Adrenal gland (tissue), 12 donors: ENCODE measurements around the gene SULF2. TPM values are rescaled to one million over a fixed set of nuclear protein-coding genes. Genes with fewer than 3 reads are reported as not detected.

Experiments used
- DNase-seq, 7 donors: peaks; one replicate each; pipeline ENCODE4 v3.0.0-alpha.2; 2019 to 2020
- H3K27ac ChIP-seq, 5 donors: fragments of 200-600 bp; sonication (generic) in 4 of 5; 1 replicate in 3 of 5; 2 replicates in 2 of 5; pipeline versions ENCODE4 v1.5.1 to v1.8.0; 2016 to 2020; ENCODE audit warnings: mild to moderate bottlenecking in 1 of 5
- H3K27me3 ChIP-seq: fragments of 200-600 bp; 2 replicates; pipeline ENCODE4 v1.8.0; 2021
- H3K36me3 ChIP-seq, 2 donors: fragments of 200-600 bp; replicated peaks in 1 of 2; 1 replicate in 1 of 2; 2 replicates in 1 of 2; pipeline versions ENCODE4 v1.5.1 to v1.8.0; 2018 to 2022
- H3K4me1 ChIP-seq, 2 donors: fragments of 200-600 bp; replicated peaks in 1 of 2; 1 replicate in 1 of 2; 2 replicates in 1 of 2; pipeline versions ENCODE4 v1.5.1 to v1.8.0; 2018 to 2021
- H3K4me3 ChIP-seq, 4 donors: fragments of 200-600 bp; sonication (generic) in 3 of 4; one replicate each; pipeline ENCODE4 v1.5.1; 2016 to 2018
- H3K9me3 ChIP-seq, 3 donors: fragments of 200-600 bp; sonication (generic) in 1 of 3; replicated peaks in 1 of 3; 1 replicate in 2 of 3; 2 replicates in 1 of 3; pipeline versions ENCODE4 v1.5.1 to v1.8.0; 2016 to 2021
- CTCF ChIP-seq, 6 experiments: fragments of 450-650 bp in 4 of 6; fragments of 200-600 bp in 2 of 6; sonication (generic) in 1 of 6; IDR thresholded peaks; 1 replicate in 5 of 6; 2 replicates in 1 of 6; pipeline versions ENCODE4 v1.5.1 to v1.8.0; 2016 to 2021; ENCODE audit warnings: antibody characterized with exemption in 6 of 6, mild to moderate bottlenecking in 2 of 6, moderate library complexity in 1 of 6
- POLR2A ChIP-seq, 2 donors: fragments of 450-650 bp; IDR thresholded peaks; one replicate each; pipeline ENCODE4 v1.6.1; 2017; ENCODE audit warnings: antibody characterized with exemption in 2 of 2, mild to moderate bottlenecking in 2 of 2, moderate library complexity in 1 of 2
- WGBS, 4 donors: extraction: QIAGEN DNeasy Blood & Tissue Kit in 2 of 4; methylation state at CpG; one replicate each; pipeline versions ENCODE4 v1.1.5 to v1.1.7; 2013 to 2017; 5-methylcytosine and 5-hydroxymethylcytosine counted together
- intact Hi-C, 2 donors: fragments of 100-400 bp; cut with DNase I; formaldehyde crosslinking; loops; one replicate each; pipeline versions ENCODE4 v1.14.1 to v1.15.0; 2022 to 2023
- polyA plus RNA-seq, 3 donors: library from polyadenylated mRNA; stranded (reverse); fragments of 200-250 nt in 2 of 3; fragments of 350-450 nt in 1 of 3; fragmentation: Illumina TruSeq in 1 of 3; extraction: RNeasy Lipid Tissue Mini Kit (QIAGEN cat#74804) in 1 of 3; gene quantifications; one replicate each; pipeline ENCODE4 v1.2.3, GENCODE V29; 2013 to 2014
- total RNA-seq, 9 donors: library from RNA; depleted of rRNA in 4 of 9; stranded (reverse); fragments of >200 nt in 4 of 9; fragments of 120-200 nt in 1 of 9; fragmentation: NEBNext Ultra II Directional in 1 of 9; extraction: Animal tissue kit (Norgen Biotek cat#: 25700) in 1 of 9; gene quantifications; one replicate each; pipeline versions ENCODE4 v1.1.0 to v1.2.4, GENCODE V29; 2013 to 2023
- donor health status: healthy with polysubstance abuse.
- donor health status: Bipolar disorder and iron deficiency.
- donor health status: DM: yes; HTN: yes; CAD: no.
- donor health status: DM: no; HTN: no; CAD: no.
- donor health status: DM: no; HTN: no; CAD: no.
- donor health status: DM: yes; HTN: yes; CAD: no.

The SULF2 gene
- total and polyA plus RNA-seq, 12 donors, result 13.5 to 42.5 (median 25.6) TPM

- Histone ChIP-seq H3K27me3 (no peaks in the 10 kb centered on the region), H3K4me3 (peak overlapping the region in 2 of 4 donors; percentile 25 to 50), H3K4me1 (peaks cover 7 to 24% of the 10 kb centered on the region in 2 donors), H3K27ac (peak overlapping the region in 1 of 5 donors; percentile 87), H3K36me3 (no peaks in the 10 kb centered on the region), H3K9me3 (no peaks in the 10 kb centered on the region)
- intact Hi-C loops, result loop anchor here (10.0 kb wide), 2 partner anchors 110 to 510 kb away; no protein-coding TSS in a partner anchor
- 0 to 1% (median 0%) methylated on average over 8 to 69 of the region's 69 CpGs for WGBS, 4 donors
- DNase-seq, result peak in 6 of 7 donors; percentile 13 to 59 (median 31)
- TF ChIP-seq POLR2A (IDR thresholded peaks at IDR 0.05), result no peak
- TF ChIP-seq CTCF (IDR thresholded peaks at IDR 0.05), result peak in 3 of 6 experiments; percentile 28 to 42 (median 31)
These were observed 526 bp downstream of the SULF2 start for GRCh38 chr20:47784599-47785310.

GRCh38 chr20:47783828-47784598 lies 1.3 kb downstream of the SULF2 start:
- WGBS, 4 donors, result 52 to 64% (median 55%) methylated on average over 19 to 23 of the region's 23 CpGs
- intact Hi-C loops, result loop anchor here (10.0 kb wide), 2 partner anchors 109 to 511 kb away; no protein-coding TSS in a partner anchor
- TF ChIP-seq POLR2A (IDR thresholded peaks at IDR 0.05) (no peak), CTCF (IDR thresholded peaks at IDR 0.05) (no peak)
- H3K4me1 ChIP-seq, result peaks cover 7 to 24% of the 10 kb centered on the region in 2 donors
- no peaks in the 10 kb centered on the region for H3K36me3 ChIP-seq
- DNase-seq, result no peak
- peak overlapping the region in 1 of 5 donors; percentile 87 for H3K27ac ChIP-seq
- no peaks in the 10 kb centered on the region for H3K9me3 ChIP-seq
- H3K27me3 ChIP-seq, result no peaks in the 10 kb centered on the region
- peak overlapping the region in 1 of 4 donors; percentile 50 for H3K4me3 ChIP-seq

- intact Hi-C loops, result loop anchor here (10.0 kb wide), 2 partner anchors 108 to 512 kb away; no protein-coding TSS in a partner anchor
- H3K27me3 ChIP-seq, result no peaks in the 10 kb centered on the region
- no peaks in the 10 kb centered on the region for H3K9me3 ChIP-seq
- DNase-seq, result no peak
- no peak overlapping the region for H3K4me3 ChIP-seq
- H3K36me3 ChIP-seq, result no peaks in the 10 kb centered on the region
- peaks cover 7 to 24% of the 10 kb centered on the region in 2 donors for H3K4me1 ChIP-seq
- no peak for TF ChIP-seq CTCF (IDR thresholded peaks at IDR 0.05)
- TF ChIP-seq POLR2A (IDR thresholded peaks at IDR 0.05), result no peak
- 82 to 96% (median 93%) methylated on average over 2 of the region's 2 CpGs for WGBS, 4 donors
- no peak overlapping the region for H3K27ac ChIP-seq
These were observed 2.2 kb downstream of the SULF2 start for GRCh38 chr20:47782920-47783552.

- intact Hi-C loops, result loop anchor here (10.0 kb wide), 2 partner anchors 107 to 513 kb away; no protein-coding TSS in a partner anchor
- WGBS, 4 donors, result 76 to 89% (median 81%) methylated on average over 5 to 7 of the region's 7 CpGs
- Histone ChIP-seq H3K4me1 (peaks cover 7 to 24% of the 10 kb centered on the region in 2 donors), H3K9me3 (no peaks in the 10 kb centered on the region), H3K4me3 (no peak overlapping the region), H3K27ac (no peak overlapping the region), H3K27me3 (no peaks in the 10 kb centered on the region), H3K36me3 (no peaks in the 10 kb centered on the region)
- DNase-seq, result no peak
- TF ChIP-seq POLR2A (IDR thresholded peaks at IDR 0.05), result no peak
- TF ChIP-seq CTCF (IDR thresholded peaks at IDR 0.05), result no peak
These were observed 3.2 kb downstream of the SULF2 start for GRCh38 chr20:47782076-47782475.
